ENCODE measurements around the gene PLCXD3.
A peak's percentile ranks its signal among the peaks of the same experiment; 100 is the strongest.

PLCXD3 gene, protein sequence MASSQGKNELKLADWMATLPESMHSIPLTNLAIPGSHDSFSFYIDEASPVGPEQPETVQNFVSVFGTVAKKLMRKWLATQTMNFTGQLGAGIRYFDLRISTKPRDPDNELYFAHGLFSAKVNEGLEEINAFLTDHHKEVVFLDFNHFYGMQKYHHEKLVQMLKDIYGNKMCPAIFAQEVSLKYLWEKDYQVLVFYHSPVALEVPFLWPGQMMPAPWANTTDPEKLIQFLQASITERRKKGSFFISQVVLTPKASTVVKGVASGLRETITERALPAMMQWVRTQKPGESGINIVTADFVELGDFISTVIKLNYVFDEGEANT

DNA sequence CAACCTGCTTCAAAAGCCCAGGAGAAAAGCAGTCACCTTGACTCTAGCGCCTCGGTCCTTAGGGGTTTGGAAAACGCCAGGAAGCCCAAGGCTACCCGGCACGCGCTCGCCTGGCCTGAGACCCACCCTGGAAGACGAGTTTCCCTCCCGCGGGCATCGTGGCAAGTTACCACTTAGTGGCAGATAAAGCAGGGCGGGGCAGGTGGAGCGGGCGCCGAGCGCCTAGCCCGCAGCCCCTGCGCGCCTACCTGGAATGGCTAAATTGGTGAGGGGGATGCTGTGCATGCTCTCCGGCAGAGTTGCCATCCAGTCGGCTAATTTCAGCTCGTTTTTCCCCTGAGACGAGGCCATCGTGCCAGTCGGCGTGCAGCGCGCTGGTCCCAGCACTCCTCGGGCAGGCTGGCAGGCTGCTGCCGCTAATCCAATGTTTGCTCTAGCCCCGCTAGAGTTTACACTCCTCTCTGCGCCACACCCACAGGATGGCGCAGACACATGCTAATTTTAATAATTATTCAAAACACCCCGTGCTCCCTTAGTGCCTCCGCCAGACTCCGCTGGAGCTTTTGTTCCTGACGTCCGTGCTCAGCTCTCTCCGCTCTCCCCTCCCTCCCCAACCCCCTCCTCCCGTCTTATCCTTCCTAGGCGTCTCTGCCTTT lies at the start of gene PLCXD3:
Gene PLCXD3, minus strand, starts transcription at position 426 of the 656 bp plus-strand sequence. Its CDS starts 75 bp downstream, at position 351.
- DNase-seq = peak in 20 of 51 donors; percentile 2 to 61 (median 18)

GRCh38 chr5:41559184-41559583 lies 48.8 kb upstream of the PLCXD3 start:
- DNase-seq = no peak

- no peak for DNase-seq
These were observed 47.9 kb upstream of the PLCXD3 start for GRCh38 chr5:41558295-41558694.

- no peak for DNase-seq
These were observed 37.6 kb upstream of the PLCXD3 start for GRCh38 chr5:41547991-41548390.

GRCh38 chr5:41542183-41542582 lies 31.8 kb upstream of the PLCXD3 start:
- no peak for DNase-seq

GRCh38 chr5:41539454-41539853 lies 29.1 kb upstream of the PLCXD3 start:
- DNase-seq = no peak

- no peak for DNase-seq
These were observed 27.2 kb upstream of the PLCXD3 start for GRCh38 chr5:41537581-41537980.

DNA sequence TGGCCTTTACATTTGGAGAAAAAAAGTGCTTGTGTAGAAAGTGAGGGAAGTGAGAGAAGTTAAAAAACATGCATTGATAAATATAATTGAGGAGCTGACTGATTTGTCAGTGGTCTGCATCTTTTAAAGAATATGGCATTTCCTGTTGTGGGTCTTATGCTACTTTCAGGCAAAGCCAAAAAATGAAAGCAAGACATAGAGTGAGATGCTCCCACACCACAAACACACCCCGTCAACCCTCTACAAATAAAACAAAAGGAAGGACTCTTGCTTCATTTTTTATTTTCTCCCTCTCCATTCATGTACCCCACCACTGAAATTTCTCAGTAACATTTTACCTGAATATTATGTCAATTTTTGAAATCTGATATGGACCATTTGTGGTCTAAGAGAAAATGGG lies 22.1 kb upstream of the PLCXD3 start:
- no peak for DNase-seq

GRCh38 chr5:41527201-41527779 lies 16.9 kb upstream of the PLCXD3 start:
- DNase-seq = no peak

DNA sequence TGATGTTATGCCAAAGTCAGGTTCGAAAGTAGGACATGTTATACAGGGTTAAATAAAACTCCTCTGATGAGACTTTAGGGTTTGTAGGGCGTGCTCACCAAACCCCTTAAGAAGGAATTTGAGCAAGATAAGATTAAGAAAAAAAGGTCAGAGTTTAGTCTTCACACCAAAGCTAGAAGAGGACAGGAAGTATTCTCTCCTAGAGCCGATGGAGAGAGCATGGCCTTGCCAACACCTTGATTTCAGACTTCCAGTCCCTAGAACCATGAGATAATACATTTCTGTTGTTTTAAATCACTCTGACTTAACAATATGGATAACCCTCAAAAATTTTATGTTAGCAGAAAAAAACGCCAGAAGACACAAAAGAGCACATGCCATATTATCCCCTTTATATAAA lies 16.3 kb upstream of the PLCXD3 start:
- DNase-seq = no peak

DNA sequence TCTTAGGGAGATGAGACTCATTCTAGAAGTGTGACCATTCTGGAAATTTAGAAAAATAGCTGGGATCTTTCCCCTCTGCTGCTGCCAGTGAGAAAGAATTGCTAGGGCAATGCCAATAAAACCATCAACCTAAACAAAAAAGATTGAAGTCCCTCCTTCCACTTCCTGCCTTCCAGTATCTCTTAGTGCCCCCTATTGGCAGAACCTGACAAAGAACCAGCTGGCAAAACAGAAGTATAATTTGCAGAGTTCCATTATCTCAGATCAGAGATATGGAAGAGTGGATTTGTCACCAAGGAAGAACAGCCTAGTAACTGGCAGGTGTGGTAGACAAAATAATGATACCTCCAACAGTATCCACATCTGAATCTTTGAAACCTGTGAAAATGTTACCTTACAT lies 13.8 kb upstream of the PLCXD3 start:
- DNase-seq = no peak

GRCh38 chr5:41522193-41522786 lies 11.9 kb upstream of the PLCXD3 start:
- no peak for DNase-seq

DNA sequence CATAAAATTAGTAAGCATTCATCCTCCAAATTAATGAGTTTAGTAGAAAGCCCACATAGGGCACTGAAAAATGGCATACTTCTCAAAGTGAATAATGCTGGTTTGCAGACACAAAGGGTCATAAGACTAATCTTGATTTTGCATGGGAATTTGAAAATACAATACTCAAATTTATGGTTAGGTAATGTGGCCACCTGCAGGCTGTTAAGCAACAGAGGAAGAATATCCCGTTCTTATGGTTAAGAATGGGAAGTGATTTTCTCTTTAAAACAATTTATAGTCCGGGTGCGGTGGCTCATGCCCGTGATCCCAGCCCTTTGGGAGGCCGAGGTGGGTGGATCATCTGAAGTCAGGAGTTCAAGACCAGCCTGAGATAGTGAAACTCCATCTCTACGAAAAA lies 9.4 kb upstream of the PLCXD3 start:
- no peak for DNase-seq

GRCh38 chr5:41517909-41518308 lies 7.5 kb upstream of the PLCXD3 start:
- no peak for DNase-seq

GRCh38 chr5:41511241-41511640 lies 840 bp upstream of the PLCXD3 start:
- DNase-seq = no peak

- DNase-seq = peak in 8 of 51 donors; percentile 3 to 61 (median 13)
These were observed 814 bp downstream of the PLCXD3 start for GRCh38 chr5:41509399-41510175.

- DNase-seq = peak in 1 of 51 donors; percentile 20
These were observed 1.6 kb downstream of the PLCXD3 start for GRCh38 chr5:41508696-41509398.

- DNase-seq = no peak
These were observed 2.2 kb downstream of the PLCXD3 start for GRCh38 chr5:41508186-41508585.

- no peak for DNase-seq
These were observed 2.9 kb downstream of the PLCXD3 start for GRCh38 chr5:41507501-41507900.

GRCh38 chr5:41503860-41504259 lies 6.5 kb downstream of the PLCXD3 start:
- no peak for DNase-seq

DNA sequence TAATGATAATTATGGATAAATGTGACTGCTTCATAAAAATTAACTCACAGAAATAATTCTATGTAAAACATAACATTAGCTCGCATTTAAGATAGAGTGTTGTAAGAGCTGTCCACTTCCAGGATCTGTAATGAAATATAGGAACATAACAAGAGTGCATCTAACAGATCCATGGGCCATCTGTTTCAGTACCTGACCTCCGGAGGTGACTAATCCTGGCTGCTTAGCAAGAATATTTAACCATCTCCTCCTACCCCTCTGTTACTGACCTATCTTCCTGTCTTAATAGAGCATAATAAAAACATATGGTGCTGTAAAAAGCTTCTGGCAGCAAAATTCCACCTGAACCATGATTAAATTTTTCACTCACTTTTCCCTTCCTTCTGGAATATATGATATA lies 7.1 kb downstream of the PLCXD3 start:
- no peak for DNase-seq
